NCI-H345 treated with DMSO at 0.1 percent for 48 hours (cell line): ENCODE measurements around the gene POU2AF3.
"Not testable (repeated sequence)": the region's sequence is repeated elsewhere in the genome, so short reads cannot be mapped to it uniquely, and the experiment has no call there.

Source experiments
- DNase-seq: peaks from one replicate; lab custom pipeline; 2025; ENCODE audit not compliant: unreplicated experiment; lab: John Stamatoyannopoulos, UW

Gene POU2AF3

GRCh38 chr11:111298413-111299100, at the start of gene POU2AF3:
TSS of gene POU2AF3 (plus strand) at chr11:111298546. CDS start at chr11:111298582, 36 bp downstream.
- DNase-seq, result no peak

- no peak for DNase-seq
Measured at GRCh38 chr11:111250936-111251335, 47.4 kb upstream of the POU2AF3 start.

- no peak for DNase-seq
Measured at GRCh38 chr11:111253131-111253530, 45.2 kb upstream of the POU2AF3 start.

- no peak for DNase-seq
Measured at GRCh38 chr11:111253630-111254029, 44.7 kb upstream of the POU2AF3 start.

- no peak for DNase-seq
Measured at GRCh38 chr11:111258046-111258445, 40.3 kb upstream of the POU2AF3 start.

GRCh38 chr11:111259896-111260295, 38.5 kb upstream of the POU2AF3 start:
- no peak for DNase-seq

- DNase-seq, result no peak
Measured at GRCh38 chr11:111260811-111261210, 37.5 kb upstream of the POU2AF3 start.

GRCh38 chr11:111264646-111265045, 33.7 kb upstream of the POU2AF3 start:
- no peak for DNase-seq

- DNase-seq, result no peak
Measured at GRCh38 chr11:111265421-111265820, 32.9 kb upstream of the POU2AF3 start.

- not testable (repeated sequence) for DNase-seq
Measured at GRCh38 chr11:111268303-111268702, 30.0 kb upstream of the POU2AF3 start.

GRCh38 chr11:111269146-111269868, 29.0 kb upstream of the POU2AF3 start:
- DNase-seq, result no peak

GRCh38 chr11:111272420-111272819, 25.9 kb upstream of the POU2AF3 start:
- no peak for DNase-seq

GRCh38 chr11:111282562-111283075, 15.7 kb upstream of the POU2AF3 start:
- no peak for DNase-seq

GRCh38 chr11:111283945-111284481, 14.3 kb upstream of the POU2AF3 start:
- DNase-seq, result no peak

- DNase-seq, result no peak
Measured at GRCh38 chr11:111285189-111286091, 12.9 kb upstream of the POU2AF3 start.

GRCh38 chr11:111291764-111292163, 6.6 kb upstream of the POU2AF3 start:
- DNase-seq, result no peak

GRCh38 chr11:111292408-111292807, 5.9 kb upstream of the POU2AF3 start:
- DNase-seq, result not testable (repeated sequence)

GRCh38 chr11:111296196-111296595, 2.1 kb upstream of the POU2AF3 start:
- DNase-seq, result no peak

- DNase-seq, result no peak
Measured at GRCh38 chr11:111297696-111298095, 650 bp upstream of the POU2AF3 start.

- DNase-seq, result no peak
Measured at GRCh38 chr11:111299101-111300026, 1.0 kb downstream of the POU2AF3 start.
